C4-2B (cell line): ENCODE measurements around the gene CASK.

Experiments
- ZFX ChIP-seq: fragments of 450-650 bp; IDR thresholded peaks from 2 replicates; pipeline ENCODE4 v1.6.1; 2017
- TF ChIP-seq, protein P1 (sequence below): fragments of 450-650 bp; conservative IDR thresholded peaks from 2 replicates; pipeline ENCODE4 v1.5.1; 2017; ENCODE audit warnings: mild to moderate bottlenecking

DNA sequence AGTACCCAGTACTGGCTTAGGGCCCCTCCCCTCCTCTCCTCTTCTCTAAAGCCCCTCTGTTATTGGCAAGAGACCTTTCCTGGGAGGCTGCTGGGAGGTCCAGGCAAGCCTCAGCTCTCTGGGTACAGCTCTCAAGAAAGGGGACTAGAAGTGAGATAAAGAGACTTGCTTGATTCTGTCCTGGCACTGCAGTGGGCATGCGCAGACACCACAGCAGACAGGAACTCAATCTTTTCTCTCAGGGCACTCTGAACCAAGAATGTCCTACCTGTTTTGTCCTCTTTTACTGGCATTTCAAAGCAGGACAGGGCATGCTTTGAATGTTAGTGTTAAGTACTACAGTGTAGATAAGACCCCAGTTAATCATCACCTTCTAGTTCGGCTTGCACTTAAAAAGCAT is 401.3 kb downstream of the CASK start:
- TF ChIP-seq, protein P1, sequence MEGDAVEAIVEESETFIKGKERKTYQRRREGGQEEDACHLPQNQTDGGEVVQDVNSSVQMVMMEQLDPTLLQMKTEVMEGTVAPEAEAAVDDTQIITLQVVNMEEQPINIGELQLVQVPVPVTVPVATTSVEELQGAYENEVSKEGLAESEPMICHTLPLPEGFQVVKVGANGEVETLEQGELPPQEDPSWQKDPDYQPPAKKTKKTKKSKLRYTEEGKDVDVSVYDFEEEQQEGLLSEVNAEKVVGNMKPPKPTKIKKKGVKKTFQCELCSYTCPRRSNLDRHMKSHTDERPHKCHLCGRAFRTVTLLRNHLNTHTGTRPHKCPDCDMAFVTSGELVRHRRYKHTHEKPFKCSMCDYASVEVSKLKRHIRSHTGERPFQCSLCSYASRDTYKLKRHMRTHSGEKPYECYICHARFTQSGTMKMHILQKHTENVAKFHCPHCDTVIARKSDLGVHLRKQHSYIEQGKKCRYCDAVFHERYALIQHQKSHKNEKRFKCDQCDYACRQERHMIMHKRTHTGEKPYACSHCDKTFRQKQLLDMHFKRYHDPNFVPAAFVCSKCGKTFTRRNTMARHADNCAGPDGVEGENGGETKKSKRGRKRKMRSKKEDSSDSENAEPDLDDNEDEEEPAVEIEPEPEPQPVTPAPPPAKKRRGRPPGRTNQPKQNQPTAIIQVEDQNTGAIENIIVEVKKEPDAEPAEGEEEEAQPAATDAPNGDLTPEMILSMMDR, result no peak
- TF ChIP-seq ZFX, result no peak
